Muscle layer of duodenum (tissue), 2 donors: ENCODE measurements around the gene FSTL1.

ENCODE experiments used
- H3K27ac ChIP-seq: one replicate; pipeline ENCODE4 v1.7.0; 2013; ENCODE audit warnings: mild to moderate bottlenecking, low read length
- H3K27me3 ChIP-seq: one replicate; pipeline ENCODE4 v1.7.0; 2013; ENCODE audit warnings: low read depth, mild to moderate bottlenecking, control low read depth, low read length
- H3K36me3 ChIP-seq, 2 donors: one replicate each; pipeline ENCODE4 v1.7.0; 2013; ENCODE audit warnings: low read length in 2 of 2, control low read depth in 1 of 2, mild to moderate bottlenecking in 1 of 2; ENCODE audit not compliant: insufficient read depth in 2 of 2, control insufficient read depth in 1 of 2
- H3K4me1 ChIP-seq, 2 donors: one replicate each; pipeline ENCODE4 v1.7.0; 2013; ENCODE audit warnings: low read length in 2 of 2, mild to moderate bottlenecking in 2 of 2, control low read depth in 1 of 2, moderate library complexity in 1 of 2; ENCODE audit not compliant: insufficient read depth in 2 of 2, control insufficient read depth in 1 of 2
- H3K4me3 ChIP-seq, 2 donors: one replicate each; pipeline ENCODE4 v1.7.0; 2013; ENCODE audit warnings: low read length in 2 of 2, low read depth in 1 of 2, mild to moderate bottlenecking in 1 of 2
- H3K9me3 ChIP-seq, 2 donors: one replicate each; pipeline ENCODE4 v1.7.0; 2013; ENCODE audit warnings: low read length in 2 of 2, control low read depth in 1 of 2, mild to moderate bottlenecking in 1 of 2; ENCODE audit not compliant: control insufficient read depth in 1 of 2
- donor health status: healthy.

Gene FSTL1

GRCh38 chr3:120424506-120424905 is 26.3 kb downstream of the FSTL1 start:
- Histone ChIP-seq H3K36me3 (peaks cover 5 to 9% of the 10 kb centered on the region in 2 donors), H3K27me3 (no peaks in the 10 kb centered on the region), H3K27ac (no peak overlapping the region), H3K4me1 (peaks cover 43 to 98% of the 10 kb centered on the region in 2 donors), H3K4me3 (no peak overlapping the region), H3K9me3 (no peaks in the 10 kb centered on the region)

GRCh38 chr3:120423432-120423831 is 27.4 kb downstream of the FSTL1 start:
- H3K9me3 ChIP-seq = no peaks in the 10 kb centered on the region
- peaks cover 54 to 98% of the 10 kb centered on the region in 2 donors for H3K4me1 ChIP-seq
- H3K27ac ChIP-seq = peak overlapping the region; percentile 10

GRCh38 chr3:120421926-120422325 is 28.9 kb downstream of the FSTL1 start:
- no peak overlapping the region for H3K4me3 ChIP-seq
- no peaks in the 10 kb centered on the region for H3K36me3 ChIP-seq
- H3K27me3 ChIP-seq = no peaks in the 10 kb centered on the region
- H3K4me1 ChIP-seq = peaks cover 52 to 98% of the 10 kb centered on the region in 2 donors
- peak overlapping the region; percentile 73 for H3K27ac ChIP-seq
- H3K9me3 ChIP-seq = no peaks in the 10 kb centered on the region

More at GRCh38 chr3:120423432-120423831, 27.4 kb downstream of the FSTL1 start:
- Histone ChIP-seq H3K4me3 (no peak overlapping the region), H3K27me3 (no peaks in the 10 kb centered on the region), H3K36me3 (peaks cover 0 to under 1% of the 10 kb centered on the region in 2 donors)

- H3K4me3 ChIP-seq = no peak overlapping the region
- H3K27me3 ChIP-seq = no peaks in the 10 kb centered on the region
- H3K36me3 ChIP-seq = no peaks in the 10 kb centered on the region
- peak overlapping the region; percentile 73 for H3K27ac ChIP-seq
- H3K9me3 ChIP-seq = no peaks in the 10 kb centered on the region
- H3K4me1 ChIP-seq = peaks cover 50 to 97% of the 10 kb centered on the region in 2 donors
Measured at GRCh38 chr3:120420928-120421551, 29.8 kb downstream of the FSTL1 start.

- H3K4me1 ChIP-seq = peaks cover 48 to 93% of the 10 kb centered on the region in 2 donors
- no peaks in the 10 kb centered on the region for H3K9me3 ChIP-seq
- H3K4me3 ChIP-seq = no peak overlapping the region
- H3K27me3 ChIP-seq = no peaks in the 10 kb centered on the region
- H3K27ac ChIP-seq = peak overlapping the region; percentile 73
- H3K36me3 ChIP-seq = no peaks in the 10 kb centered on the region
Measured at GRCh38 chr3:120420360-120420759, 30.4 kb downstream of the FSTL1 start.

- H3K27ac ChIP-seq = peak overlapping the region; percentile 17
- H3K4me1 ChIP-seq = peaks cover 45 to 87% of the 10 kb centered on the region in 2 donors
- no peak overlapping the region for H3K4me3 ChIP-seq
- no peaks in the 10 kb centered on the region for H3K9me3 ChIP-seq
- no peaks in the 10 kb centered on the region for H3K27me3 ChIP-seq
- no peaks in the 10 kb centered on the region for H3K36me3 ChIP-seq
Measured at GRCh38 chr3:120419797-120420196, 31.0 kb downstream of the FSTL1 start.

- Histone ChIP-seq H3K4me3 (no peak overlapping the region), H3K36me3 (no peaks in the 10 kb centered on the region), H3K4me1 (peaks cover 45 to 79% of the 10 kb centered on the region in 2 donors), H3K9me3 (no peaks in the 10 kb centered on the region), H3K27ac (peak overlapping the region; percentile 64), H3K27me3 (no peaks in the 10 kb centered on the region)
Measured at GRCh38 chr3:120418866-120419490, 31.8 kb downstream of the FSTL1 start.

- no peaks in the 10 kb centered on the region for H3K27me3 ChIP-seq
- peaks cover 0 to under 1% of the 10 kb centered on the region in 2 donors for H3K36me3 ChIP-seq
- no peak overlapping the region for H3K4me3 ChIP-seq
- H3K4me1 ChIP-seq = peaks cover 45 to 74% of the 10 kb centered on the region in 2 donors
- no peaks in the 10 kb centered on the region for H3K9me3 ChIP-seq
- peak overlapping the region; percentile 64 for H3K27ac ChIP-seq
Measured at GRCh38 chr3:120418446-120418845, 32.3 kb downstream of the FSTL1 start.

- H3K9me3 ChIP-seq = no peaks in the 10 kb centered on the region
- H3K27ac ChIP-seq = peak overlapping the region; percentile 64
- no peaks in the 10 kb centered on the region for H3K27me3 ChIP-seq
- H3K36me3 ChIP-seq = peaks cover 0 to 7% of the 10 kb centered on the region in 2 donors
- peak overlapping the region; percentile 17 to 32 for H3K4me3 ChIP-seq
- H3K4me1 ChIP-seq = peaks cover 52 to 74% of the 10 kb centered on the region in 2 donors
Measured at GRCh38 chr3:120417272-120417911, 33.4 kb downstream of the FSTL1 start.

- H3K36me3 ChIP-seq = peaks cover 3 to 12% of the 10 kb centered on the region in 2 donors
- H3K4me1 ChIP-seq = peaks cover 48 to 73% of the 10 kb centered on the region in 2 donors
- H3K27ac ChIP-seq = peak overlapping the region; percentile 64
- no peaks in the 10 kb centered on the region for H3K9me3 ChIP-seq
- peak overlapping the region; percentile 17 to 32 for H3K4me3 ChIP-seq
- H3K27me3 ChIP-seq = no peaks in the 10 kb centered on the region
Measured at GRCh38 chr3:120416868-120417267, 33.9 kb downstream of the FSTL1 start.

- peaks cover 14 to 24% of the 10 kb centered on the region in 2 donors for H3K36me3 ChIP-seq
- no peaks in the 10 kb centered on the region for H3K9me3 ChIP-seq
- H3K27me3 ChIP-seq = no peaks in the 10 kb centered on the region
- peaks cover 37 to 73% of the 10 kb centered on the region in 2 donors for H3K4me1 ChIP-seq
- H3K27ac ChIP-seq = no peak overlapping the region
- no peak overlapping the region for H3K4me3 ChIP-seq
Measured at GRCh38 chr3:120415756-120416155, 35.0 kb downstream of the FSTL1 start.
